Measurements from ENCODE around the gene KCTD15. TPM values are rescaled to one million over a fixed set of nuclear protein-coding genes. Genes with fewer than 3 reads are reported as not detected.

The KCTD15 gene
- total and polyA plus RNA-seq, 10 of the 15 experiments (the other 5 are each of a cell fraction or from before 2014, with no cell fraction given), result not detected

DNA sequence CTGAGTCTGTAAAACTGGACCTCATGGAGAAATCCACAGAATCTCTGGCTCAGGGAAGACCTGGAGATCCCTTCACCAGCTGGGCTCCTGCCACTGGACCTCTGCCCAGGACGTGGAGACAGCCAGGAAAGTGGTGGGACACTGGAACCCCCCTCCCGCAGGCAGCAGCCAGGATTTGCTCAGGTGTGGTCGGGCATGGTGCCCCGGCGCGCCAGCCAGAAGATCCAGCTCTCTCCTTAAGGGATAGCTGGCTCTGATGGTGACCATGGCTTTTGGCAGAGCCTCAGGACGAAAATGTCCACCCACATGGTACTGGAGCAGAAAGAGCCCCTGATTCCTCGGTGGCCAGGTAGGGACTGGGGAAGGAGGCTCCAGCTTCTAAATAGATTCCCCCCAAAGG is 26.6 kb upstream of the KCTD15 start (continued):
- no peak for TF ChIP-seq CUX1 (IDR thresholded peaks at IDR 0.05; ENCODE audit: insufficient replicate concordance, low read depth, low read length)
- no peak for TF ChIP-seq NFXL1 (IDR thresholded peaks at IDR 0.05; ENCODE audit: borderline replicate concordance)
- no peak for TF ChIP-seq FOXK2 (IDR thresholded peaks at IDR 0.05)
- TF ChIP-seq ATF7 (IDR thresholded peaks at IDR 0.05; ENCODE audit: low read depth), result no peak
- TF ChIP-seq, protein P1, sequence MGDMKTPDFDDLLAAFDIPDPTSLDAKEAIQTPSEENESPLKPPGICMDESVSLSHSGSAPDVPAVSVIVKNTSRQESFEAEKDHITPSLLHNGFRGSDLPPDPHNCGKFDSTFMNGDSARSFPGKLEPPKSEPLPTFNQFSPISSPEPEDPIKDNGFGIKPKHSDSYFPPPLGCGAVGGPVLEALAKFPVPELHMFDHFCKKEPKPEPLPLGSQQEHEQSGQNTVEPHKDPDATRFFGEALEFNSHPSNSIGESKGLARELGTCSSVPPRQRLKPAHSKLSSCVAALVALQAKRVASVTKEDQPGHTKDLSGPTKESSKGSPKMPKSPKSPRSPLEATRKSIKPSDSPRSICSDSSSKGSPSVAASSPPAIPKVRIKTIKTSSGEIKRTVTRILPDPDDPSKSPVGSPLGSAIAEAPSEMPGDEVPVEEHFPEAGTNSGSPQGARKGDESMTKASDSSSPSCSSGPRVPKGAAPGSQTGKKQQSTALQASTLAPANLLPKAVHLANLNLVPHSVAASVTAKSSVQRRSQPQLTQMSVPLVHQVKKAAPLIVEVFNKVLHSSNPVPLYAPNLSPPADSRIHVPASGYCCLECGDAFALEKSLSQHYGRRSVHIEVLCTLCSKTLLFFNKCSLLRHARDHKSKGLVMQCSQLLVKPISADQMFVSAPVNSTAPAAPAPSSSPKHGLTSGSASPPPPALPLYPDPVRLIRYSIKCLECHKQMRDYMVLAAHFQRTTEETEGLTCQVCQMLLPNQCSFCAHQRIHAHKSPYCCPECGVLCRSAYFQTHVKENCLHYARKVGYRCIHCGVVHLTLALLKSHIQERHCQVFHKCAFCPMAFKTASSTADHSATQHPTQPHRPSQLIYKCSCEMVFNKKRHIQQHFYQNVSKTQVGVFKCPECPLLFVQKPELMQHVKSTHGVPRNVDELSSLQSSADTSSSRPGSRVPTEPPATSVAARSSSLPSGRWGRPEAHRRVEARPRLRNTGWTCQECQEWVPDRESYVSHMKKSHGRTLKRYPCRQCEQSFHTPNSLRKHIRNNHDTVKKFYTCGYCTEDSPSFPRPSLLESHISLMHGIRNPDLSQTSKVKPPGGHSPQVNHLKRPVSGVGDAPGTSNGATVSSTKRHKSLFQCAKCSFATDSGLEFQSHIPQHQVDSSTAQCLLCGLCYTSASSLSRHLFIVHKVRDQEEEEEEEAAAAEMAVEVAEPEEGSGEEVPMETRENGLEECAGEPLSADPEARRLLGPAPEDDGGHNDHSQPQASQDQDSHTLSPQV (IDR thresholded peaks at IDR 0.05), result no peak
- TF ChIP-seq, protein P2, sequence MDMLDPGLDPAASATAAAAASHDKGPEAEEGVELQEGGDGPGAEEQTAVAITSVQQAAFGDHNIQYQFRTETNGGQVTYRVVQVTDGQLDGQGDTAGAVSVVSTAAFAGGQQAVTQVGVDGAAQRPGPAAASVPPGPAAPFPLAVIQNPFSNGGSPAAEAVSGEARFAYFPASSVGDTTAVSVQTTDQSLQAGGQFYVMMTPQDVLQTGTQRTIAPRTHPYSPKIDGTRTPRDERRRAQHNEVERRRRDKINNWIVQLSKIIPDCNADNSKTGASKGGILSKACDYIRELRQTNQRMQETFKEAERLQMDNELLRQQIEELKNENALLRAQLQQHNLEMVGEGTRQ (IDR thresholded peaks at IDR 0.05; ENCODE audit: borderline replicate concordance, low read depth, low read length), result no peak
- no peak for TF ChIP-seq PKNOX1 (IDR thresholded peaks at IDR 0.05)
- no peak for TF ChIP-seq NBN (IDR thresholded peaks at IDR 0.05)
- TF ChIP-seq HCFC1 (IDR thresholded peaks at IDR 0.05; ENCODE audit: low read length), result no peak
- no peak for TF ChIP-seq TBL1XR1 (IDR thresholded peaks at IDR 0.05; ENCODE audit: low read depth, low read length)
- TF ChIP-seq HDAC2 (IDR thresholded peaks at IDR 0.05), result no peak

Measured in GM12878 (cell line).